ENCODE data around the gene IDUA. TPM values are rescaled to one million over a fixed set of nuclear protein-coding genes. Genes with fewer than 3 reads are reported as not detected.

The IDUA gene
- total and polyA plus RNA-seq, 4 experiments from 2014 or later, result 5.0 to 64.1 (median 38.7) TPM

- ChIA-PET CTCF (ENCODE audit: partially characterized antibody) (no interaction called here), POLR2A (ENCODE audit: partially characterized antibody) (interaction anchor here (1.0 to 2.5 kb wide), 9 partner anchors 24 to 701 kb away, joined by 3 to 19 read pairs (median 8); partner anchors contain the start of genes ATP5ME, DGKQ, GAK and IDUA)
- DNase-seq, result peak; percentile 73 to 84 (median 78)
- H3K27me3 Mint-ChIP-seq, result peaks cover 16 to 27% of the 10 kb centered on the region in 2 donors
- H3K4me1 Mint-ChIP-seq, result peaks cover 6 to 17% (median 13%) of the 10 kb centered on the region in 4 donors
- Histone ChIP-seq H3K9me3 (ENCODE audit: control insufficient read depth in 1 of 2, low read length in 2 of 2) (no peaks in the 10 kb centered on the region), H3K27ac (ENCODE audit: low read depth, low read length) (peak overlapping the region; percentile 76), H3K27me3 (ENCODE audit: insufficient read depth, low read length) (peaks cover 7% of the 10 kb centered on the region), H3K36me3 (ENCODE audit: insufficient read depth, low read length) (no peaks in the 10 kb centered on the region), H3K4me3 (ENCODE audit: low read length in 2 of 2) (peak overlapping the region; percentile 22 to 75), H3K4me1 (ENCODE audit: insufficient read depth, low read length) (peaks cover 25% of the 10 kb centered on the region)
- peaks cover 0 to 8% (median 1%) of the 10 kb centered on the region in 8 donors for H3K9me3 Mint-ChIP-seq
- intact Hi-C loops (cut with micrococcal nuclease), result loop anchor here (1.0 to 5.0 kb wide), 4 partner anchors 24 to 336 kb away; partner anchors contain the start of genes CTBP1, IDUA and UVSSA
- H3K36me3 Mint-ChIP-seq, result peaks cover 0 to 4% of the 10 kb centered on the region in 2 donors
- peak overlapping the region; percentile 94 to 98 (median 97) for H3K27ac Mint-ChIP-seq
- peak overlapping the region; percentile 85 to 94 (median 90) for H3K4me3 Mint-ChIP-seq
Measured at GRCh38 chr4:1010395-1011021, 23.7 kb downstream of the IDUA start.

- ChIA-PET CTCF (ENCODE audit: partially characterized antibody) (no interaction called here), POLR2A (ENCODE audit: partially characterized antibody) (interaction anchor here (1.0 to 2.5 kb wide), 9 partner anchors 24 to 701 kb away, joined by 3 to 19 read pairs (median 8); partner anchors contain the start of genes ATP5ME, DGKQ, GAK and IDUA)
- Histone ChIP-seq H3K4me1 (ENCODE audit: insufficient read depth, low read length) (peaks cover 25% of the 10 kb centered on the region), H3K27me3 (ENCODE audit: insufficient read depth, low read length) (peaks cover 7% of the 10 kb centered on the region), H3K36me3 (ENCODE audit: insufficient read depth, low read length) (no peaks in the 10 kb centered on the region), H3K9me3 (ENCODE audit: control insufficient read depth in 1 of 2, low read length in 2 of 2) (no peaks in the 10 kb centered on the region), H3K27ac (ENCODE audit: low read depth, low read length) (peak within 1 kb of the TSS; percentile 76), H3K4me3 (ENCODE audit: low read length in 2 of 2) (peak within 1 kb of the TSS; percentile 22 to 75)
- H3K9me3 Mint-ChIP-seq, result peaks cover 0 to 8% (median 1%) of the 10 kb centered on the region in 8 donors
- H3K27me3 Mint-ChIP-seq, result peaks cover 14 to 23% of the 10 kb centered on the region in 2 donors
- peak within 1 kb of the TSS; percentile 94 to 98 (median 97) for H3K27ac Mint-ChIP-seq
- intact Hi-C loops (cut with micrococcal nuclease), result loop anchor here (2.0 to 5.0 kb wide), 3 partner anchors 24 to 336 kb away; partner anchors contain the start of genes CTBP1, IDUA and UVSSA
- DNase-seq, result peak; percentile 86 to 90 (median 87)
- peaks cover 0 to 4% of the 10 kb centered on the region in 2 donors for H3K36me3 Mint-ChIP-seq
- peaks cover 6 to 17% (median 13%) of the 10 kb centered on the region in 4 donors for H3K4me1 Mint-ChIP-seq
- H3K4me3 Mint-ChIP-seq, result peak within 1 kb of the TSS; percentile 85 to 94 (median 90)
Measured at GRCh38 chr4:1011022-1011665, 24.3 kb downstream of the IDUA start, which contains the start of gene FGFRL1. Gene FGFRL1 (plus strand): TSS chr4:1011626. CDS start chr4:1012486, 860 bp downstream.

- H3K27ac Mint-ChIP-seq, result peak overlapping the region in 1 of 7 donors; percentile 64
Measured at GRCh38 chr4:1011666-1012033, 24.8 kb downstream of the IDUA start.

GRCh38 chr4:1012034-1012739 is 25.3 kb downstream of the IDUA start:
- ChIA-PET CTCF (ENCODE audit: partially characterized antibody) (no interaction called here), POLR2A (ENCODE audit: partially characterized antibody) (interaction anchor here (0.7 to 2.4 kb wide), 4 partner anchors 43 to 335 kb away, joined by 4 to 12 read pairs (median 6); partner anchors contain the start of gene UVSSA)
- H3K4me1 Mint-ChIP-seq, result peaks cover 6 to 17% (median 13%) of the 10 kb centered on the region in 4 donors
- peak; percentile 25 to 60 (median 30) for DNase-seq
- peak overlapping the region in 2 of 7 donors; percentile 64 to 68 for H3K27ac Mint-ChIP-seq
- intact Hi-C loops (cut with micrococcal nuclease), result loop anchor here (5.0 kb wide), 1 partner anchor 235 kb away; the partner anchor contains the start of gene CTBP1
- H3K36me3 Mint-ChIP-seq, result peaks cover 0 to 4% of the 10 kb centered on the region in 2 donors
- Histone ChIP-seq H3K4me3 (ENCODE audit: low read length in 2 of 2) (peak overlapping the region in 1 of 2 donors; percentile 43), H3K27ac (ENCODE audit: low read depth, low read length) (no peak overlapping the region), H3K4me1 (ENCODE audit: insufficient read depth, low read length) (peaks cover 25% of the 10 kb centered on the region), H3K36me3 (ENCODE audit: insufficient read depth, low read length) (no peaks in the 10 kb centered on the region), H3K27me3 (ENCODE audit: insufficient read depth, low read length) (peaks cover 7% of the 10 kb centered on the region), H3K9me3 (ENCODE audit: control insufficient read depth in 1 of 2, low read length in 2 of 2) (no peaks in the 10 kb centered on the region)
- peaks cover 9 to 15% of the 10 kb centered on the region in 2 donors for H3K27me3 Mint-ChIP-seq
- peak overlapping the region; percentile 44 to 83 (median 70) for H3K4me3 Mint-ChIP-seq
- peaks cover 0 to 4% (median 0%) of the 10 kb centered on the region in 8 donors for H3K9me3 Mint-ChIP-seq

More at GRCh38 chr4:1011666-1012033, 24.8 kb downstream of the IDUA start:
- H3K36me3 ChIP-seq (ENCODE audit: insufficient read depth, low read length), result no peaks in the 10 kb centered on the region
- H3K9me3 ChIP-seq (ENCODE audit: control insufficient read depth in 1 of 2, low read length in 2 of 2), result no peaks in the 10 kb centered on the region
- Mint-ChIP-seq H3K27me3 (peaks cover 11 to 20% of the 10 kb centered on the region in 2 donors), H3K4me1 (peaks cover 6 to 17% (median 13%) of the 10 kb centered on the region in 4 donors), H3K36me3 (peaks cover 0 to 4% of the 10 kb centered on the region in 2 donors), H3K4me3 (peak overlapping the region in 2 of 8 donors; percentile 35 to 73), H3K9me3 (peaks cover 0 to 8% (median 1%) of the 10 kb centered on the region in 8 donors)
- intact Hi-C loops (cut with micrococcal nuclease), result loop anchor here (2.0 to 5.0 kb wide), 3 partner anchors 25 to 335 kb away; partner anchors contain the start of genes CTBP1, IDUA and UVSSA
- H3K4me3 ChIP-seq (ENCODE audit: low read length in 2 of 2), result no peak overlapping the region
- H3K27ac ChIP-seq (ENCODE audit: low read depth, low read length), result no peak overlapping the region
- H3K4me1 ChIP-seq (ENCODE audit: insufficient read depth, low read length), result peaks cover 25% of the 10 kb centered on the region
- CTCF ChIA-PET (ENCODE audit: partially characterized antibody), result no interaction called here
- no peak for DNase-seq
- peaks cover 7% of the 10 kb centered on the region for H3K27me3 ChIP-seq (ENCODE audit: insufficient read depth, low read length)
- POLR2A ChIA-PET (ENCODE audit: partially characterized antibody), result interaction anchor here (1.6 to 2.4 kb wide), 4 partner anchors 44 to 335 kb away, joined by 4 to 12 read pairs (median 9); partner anchors contain the start of genes GAK, TMEM175 and UVSSA

GRCh38 chr4:1013225-1014073 is 26.6 kb downstream of the IDUA start:
- intact Hi-C loops (cut with micrococcal nuclease), result loop anchor here (5.0 kb wide), 1 partner anchor 234 kb away; the partner anchor contains the start of gene CTBP1
- POLR2A ChIA-PET (ENCODE audit: partially characterized antibody), result interaction anchor here (1.6 kb wide), 1 partner anchor 232 kb away, joined by 4 read pairs; no protein-coding TSS in a partner anchor

More at GRCh38 chr4:1013225-1014073, 26.6 kb downstream of the IDUA start:
- H3K27ac ChIP-seq (ENCODE audit: low read depth, low read length), result no peak overlapping the region
- H3K36me3 ChIP-seq (ENCODE audit: insufficient read depth, low read length), result no peaks in the 10 kb centered on the region
- H3K4me1 Mint-ChIP-seq, result peaks cover 6 to 17% (median 12%) of the 10 kb centered on the region in 4 donors
- peaks cover 0 to 4% of the 10 kb centered on the region in 2 donors for H3K36me3 Mint-ChIP-seq
- no peaks in the 10 kb centered on the region for H3K9me3 ChIP-seq (ENCODE audit: control insufficient read depth in 1 of 2, low read length in 2 of 2)
- H3K4me3 ChIP-seq (ENCODE audit: low read length in 2 of 2), result no peak overlapping the region
- H3K27me3 Mint-ChIP-seq, result peaks cover 4 to 10% of the 10 kb centered on the region in 2 donors
- peak overlapping the region in 4 of 7 donors; percentile 10 to 74 (median 54) for H3K27ac Mint-ChIP-seq
- DNase-seq, result no peak
- peaks cover 0 to 1% (median 0%) of the 10 kb centered on the region in 8 donors for H3K9me3 Mint-ChIP-seq
- H3K27me3 ChIP-seq (ENCODE audit: insufficient read depth, low read length), result peaks cover 5% of the 10 kb centered on the region
- peaks cover 24% of the 10 kb centered on the region for H3K4me1 ChIP-seq (ENCODE audit: insufficient read depth, low read length)
- CTCF ChIA-PET (ENCODE audit: partially characterized antibody), result no interaction called here
- H3K4me3 Mint-ChIP-seq, result peak overlapping the region in 7 of 8 donors; percentile 40 to 73 (median 56)
